GM12872 (cell line): Measurements from ENCODE around the gene RIMBP2.

ENCODE experiments used
- CTCF ChIP-seq: IDR thresholded peaks from 3 replicates; pipeline ENCODE4 v1.5.1; 2011; ENCODE audit warnings: low read depth, mild to moderate bottlenecking, low read length, moderate library complexity; ENCODE audit not compliant: insufficient read depth

Gene RIMBP2

GRCh38 chr12:130525384-130526172 lies 190.5 kb downstream of the RIMBP2 start:
- no peak for TF ChIP-seq CTCF

- TF ChIP-seq CTCF = no peak
These were observed 191.3 kb downstream of the RIMBP2 start for GRCh38 chr12:130524759-130525158.

GRCh38 chr12:130523863-130524614 lies 192.1 kb downstream of the RIMBP2 start:
- TF ChIP-seq CTCF = no peak

GRCh38 chr12:130523208-130523607 lies 192.9 kb downstream of the RIMBP2 start:
- TF ChIP-seq CTCF = no peak

GRCh38 chr12:130522244-130522834 lies 193.8 kb downstream of the RIMBP2 start:
- TF ChIP-seq CTCF = no peak

GRCh38 chr12:130521375-130522124 lies 194.5 kb downstream of the RIMBP2 start:
- no peak for TF ChIP-seq CTCF

- no peak for TF ChIP-seq CTCF
These were observed 195.3 kb downstream of the RIMBP2 start for GRCh38 chr12:130520784-130521183.
